ENCODE measurements around the gene ELP4.
"Not testable (repeated sequence)": the region's sequence is repeated elsewhere in the genome, so short reads cannot be mapped to it uniquely, and the experiment has no call there.

ELP4 gene

DNA sequence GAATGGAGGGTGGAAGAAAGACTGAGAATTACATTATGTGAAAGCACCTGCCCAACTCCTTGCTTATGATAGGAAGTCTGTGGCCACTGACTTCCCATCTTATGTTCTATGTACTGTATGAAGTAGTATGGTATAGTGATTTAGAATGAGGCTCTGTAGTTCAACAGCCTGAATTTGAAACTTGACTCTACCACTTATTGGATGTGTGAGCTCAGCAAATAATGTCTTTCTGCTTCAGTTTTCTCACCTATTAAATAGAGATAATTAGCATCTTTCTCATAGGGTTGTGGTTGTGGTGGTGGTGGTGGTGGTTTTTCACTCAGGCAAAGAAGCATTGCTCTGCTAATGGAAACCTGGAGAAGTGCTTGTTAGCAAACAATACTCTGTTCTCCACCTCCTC lies 180.0 kb downstream of the ELP4 start:
- TF ChIP-seq, protein P1, sequence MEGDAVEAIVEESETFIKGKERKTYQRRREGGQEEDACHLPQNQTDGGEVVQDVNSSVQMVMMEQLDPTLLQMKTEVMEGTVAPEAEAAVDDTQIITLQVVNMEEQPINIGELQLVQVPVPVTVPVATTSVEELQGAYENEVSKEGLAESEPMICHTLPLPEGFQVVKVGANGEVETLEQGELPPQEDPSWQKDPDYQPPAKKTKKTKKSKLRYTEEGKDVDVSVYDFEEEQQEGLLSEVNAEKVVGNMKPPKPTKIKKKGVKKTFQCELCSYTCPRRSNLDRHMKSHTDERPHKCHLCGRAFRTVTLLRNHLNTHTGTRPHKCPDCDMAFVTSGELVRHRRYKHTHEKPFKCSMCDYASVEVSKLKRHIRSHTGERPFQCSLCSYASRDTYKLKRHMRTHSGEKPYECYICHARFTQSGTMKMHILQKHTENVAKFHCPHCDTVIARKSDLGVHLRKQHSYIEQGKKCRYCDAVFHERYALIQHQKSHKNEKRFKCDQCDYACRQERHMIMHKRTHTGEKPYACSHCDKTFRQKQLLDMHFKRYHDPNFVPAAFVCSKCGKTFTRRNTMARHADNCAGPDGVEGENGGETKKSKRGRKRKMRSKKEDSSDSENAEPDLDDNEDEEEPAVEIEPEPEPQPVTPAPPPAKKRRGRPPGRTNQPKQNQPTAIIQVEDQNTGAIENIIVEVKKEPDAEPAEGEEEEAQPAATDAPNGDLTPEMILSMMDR (conservative IDR thresholded peaks at IDR 0.05; ENCODE audit: low read depth), result no peak
- ChIA-PET CTCF (no interaction called here), POLR2A (ENCODE audit: low non-redundant PET) (no interaction called here)
- H3K27ac ChIP-seq, result no peak overlapping the region
- no peak for DNase-seq (ENCODE audit: low spot score)

DNA sequence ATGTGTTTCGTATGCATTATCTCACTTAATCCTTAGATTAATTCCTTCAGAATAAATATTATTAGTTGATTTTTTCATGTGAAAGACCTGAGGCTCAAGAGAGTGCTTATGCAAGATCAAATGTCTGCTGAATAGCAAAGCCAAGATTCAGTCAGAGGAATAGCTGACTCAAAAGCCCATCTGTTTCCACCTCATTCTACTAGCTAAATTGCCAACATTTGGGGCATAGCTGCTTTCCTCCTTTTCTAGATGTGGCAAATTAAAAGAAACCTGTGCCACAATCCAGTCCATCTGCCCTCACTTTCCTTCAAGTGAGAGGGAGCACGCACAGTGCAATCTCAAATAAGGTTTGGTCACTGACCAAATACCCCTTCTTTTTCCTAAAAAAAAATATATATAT lies 180.5 kb downstream of the ELP4 start:
- CTCF ChIA-PET, result interaction anchor here (0.5 to 0.7 kb wide), 2 partner anchors 321 to 1435 kb away, joined by 3 to 5 read pairs; partner anchors contain the start of genes DCDC1 and DNAJC24
- DNase-seq (ENCODE audit: low spot score), result no peak
- TF ChIP-seq, protein P1 (conservative IDR thresholded peaks at IDR 0.05; ENCODE audit: low read depth), result no peak
- no peak overlapping the region for H3K27ac ChIP-seq
- POLR2A ChIA-PET (ENCODE audit: low non-redundant PET), result no interaction called here

DNA sequence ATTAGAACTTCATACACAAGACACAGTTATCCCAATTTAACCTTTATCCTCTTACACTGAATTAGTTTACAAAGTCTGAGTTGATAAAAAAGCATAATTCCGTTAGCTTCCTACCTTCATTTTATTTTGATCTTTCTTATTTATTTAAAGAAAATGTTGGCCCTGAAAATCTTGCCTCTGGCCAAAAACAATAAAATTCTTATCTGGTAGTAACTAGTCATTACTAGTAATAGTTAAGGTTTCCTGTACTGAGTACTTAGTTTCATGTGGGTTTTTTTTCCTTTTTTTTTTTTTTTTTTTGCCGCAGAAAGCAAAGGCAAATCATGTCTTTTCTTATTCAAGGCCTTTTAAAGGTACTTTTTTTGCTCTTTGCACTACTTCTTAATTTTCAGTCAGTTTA lies 180.9 kb downstream of the ELP4 start:
- POLR2A ChIA-PET (ENCODE audit: low non-redundant PET), result no interaction called here
- TF ChIP-seq, protein P1 (conservative IDR thresholded peaks at IDR 0.05; ENCODE audit: low read depth), result no peak
- H3K27ac ChIP-seq, result no peak overlapping the region
- DNase-seq (ENCODE audit: low spot score), result no peak
- CTCF ChIA-PET, result interaction anchor here (0.5 to 0.7 kb wide), 2 partner anchors 321 to 1436 kb away, joined by 3 to 5 read pairs; partner anchors contain the start of genes DCDC1 and DNAJC24

DNA sequence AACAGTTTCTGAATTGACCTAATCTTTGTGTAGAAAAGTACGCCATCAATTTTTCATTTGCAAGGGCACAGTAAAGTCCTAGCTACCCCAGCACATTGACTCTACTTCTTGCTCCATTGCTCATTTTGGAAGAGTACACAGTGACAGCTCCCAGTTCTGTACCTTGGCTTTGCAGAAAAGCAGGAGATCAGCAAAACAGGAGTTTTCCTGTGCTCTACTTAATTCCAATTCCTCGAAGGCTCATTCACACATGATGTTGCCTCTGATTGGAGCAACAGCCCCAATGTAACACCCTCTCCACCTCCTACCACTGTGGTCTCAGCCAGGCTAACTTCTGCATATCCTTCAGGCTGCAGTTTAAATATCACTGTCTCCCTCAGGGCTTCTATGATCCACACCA lies 182.9 kb downstream of the ELP4 start:
- ChIA-PET POLR2A (ENCODE audit: low non-redundant PET) (no interaction called here), CTCF (no interaction called here)
- TF ChIP-seq, protein P1 (conservative IDR thresholded peaks at IDR 0.05; ENCODE audit: low read depth), result no peak
- no peak overlapping the region for H3K27ac ChIP-seq
- no peak for DNase-seq (ENCODE audit: low spot score)

DNA sequence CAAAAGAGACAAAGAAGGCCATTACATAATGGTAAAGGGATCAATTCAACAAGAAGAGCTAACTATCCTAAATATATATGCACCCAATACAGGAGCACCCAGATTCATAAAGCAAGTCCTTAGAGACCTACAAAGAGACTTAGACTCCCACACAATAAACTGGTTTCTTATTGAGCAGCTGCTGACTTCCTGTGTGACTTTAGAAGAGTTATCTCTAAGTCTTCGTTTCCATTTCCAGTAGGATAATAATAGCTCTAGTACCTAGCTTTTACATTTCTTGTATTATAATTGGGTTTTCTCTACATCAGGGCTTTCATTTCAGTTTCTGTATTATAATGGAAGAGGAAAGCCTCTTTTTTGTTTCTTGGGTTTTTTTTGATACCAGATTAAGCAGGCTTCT lies 187.5 kb downstream of the ELP4 start:
- H3K27ac ChIP-seq; CTCF ChIA-PET; DNase-seq (ENCODE audit: low spot score); POLR2A ChIA-PET (ENCODE audit: low non-redundant PET): not testable (repeated sequence)

DNA sequence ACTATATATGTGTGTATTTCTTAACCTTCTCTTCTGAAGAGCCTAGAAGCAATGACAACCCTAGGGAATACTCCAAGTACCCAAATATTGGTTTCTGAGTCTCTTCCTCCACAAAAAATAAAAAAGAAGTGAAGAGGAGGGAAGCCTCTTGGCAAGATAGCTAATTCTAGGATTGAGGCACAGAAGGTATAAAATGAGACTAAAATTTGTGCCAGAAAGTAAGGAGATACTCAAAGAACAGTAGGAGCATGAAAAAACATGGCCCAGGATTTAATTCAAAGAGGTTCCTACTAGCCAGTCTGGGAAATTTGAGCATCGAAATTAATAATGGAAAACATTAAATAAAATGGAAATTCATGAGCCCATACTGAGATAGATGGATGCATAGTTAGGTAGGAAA lies 189.5 kb downstream of the ELP4 start:
- TF ChIP-seq, protein P1 (conservative IDR thresholded peaks at IDR 0.05; ENCODE audit: low read depth), result no peak
- ChIA-PET POLR2A (ENCODE audit: low non-redundant PET) (no interaction called here), CTCF (no interaction called here)

DNA sequence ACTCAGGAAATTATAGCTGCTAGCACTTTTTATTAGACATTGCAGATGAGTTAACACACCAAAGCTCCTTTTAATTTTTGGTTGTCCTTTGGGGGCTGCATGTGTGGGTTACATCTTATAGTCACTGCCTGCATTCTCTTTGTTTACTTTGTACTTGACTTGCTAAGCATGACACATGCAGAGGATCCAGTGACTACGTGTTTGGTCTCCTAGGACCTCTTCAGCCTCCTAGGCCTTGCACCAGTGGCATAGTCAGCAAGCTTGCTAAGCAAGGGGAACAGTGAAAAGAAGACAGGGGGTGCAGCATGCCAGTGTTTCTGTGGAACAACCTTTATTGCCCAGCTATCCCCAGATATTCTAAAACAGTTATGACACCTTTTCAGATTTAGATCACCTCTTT lies 193.4 kb downstream of the ELP4 start:
- DNase-seq (ENCODE audit: low spot score), result no peak
- ChIA-PET CTCF (no interaction called here), POLR2A (ENCODE audit: low non-redundant PET) (no interaction called here)
- TF ChIP-seq, protein P1 (conservative IDR thresholded peaks at IDR 0.05; ENCODE audit: low read depth), result no peak
- no peak overlapping the region for H3K27ac ChIP-seq

More for the DNA sequence above, 189.5 kb downstream of the ELP4 start:
- DNase-seq (ENCODE audit: low spot score), result no peak
- H3K27ac ChIP-seq, result no peak overlapping the region
